SK-N-SH (cell line): ENCODE data around the gene EHMT2. TPM values are rescaled to one million over a fixed set of nuclear protein-coding genes. Genes with fewer than 3 reads are reported as not detected.

Experiments
- CTCF ChIA-PET: fragments of 300-600, 350-600 bp; formaldehyde crosslinking; extraction: SDS; loops from one replicate; lab custom pipeline; 2021; lab: Yijun Ruan, JAX
- POLR2A ChIA-PET: fragments of 350-600 bp; sonication (Branson Sonifier 250); formaldehyde crosslinking; extraction: SDS; loops from one replicate; lab custom pipeline; 2020; ENCODE audit warnings: antibody characterized with exemption, inconsistent platforms; lab: Yijun Ruan, JAX
- DNase-seq: peaks from one replicate; pipeline ENCODE4 v3.0.0; 2012
- H2AFZ ChIP-seq: fragments of 200-600 bp; sonication (generic); 2 replicates; pipeline ENCODE4 v1.8.1; 2016; ENCODE audit warnings: antibody characterized with exemption, mild to moderate bottlenecking, low read depth
- H3F3A ChIP-seq: fragments of 200-600 bp; sonication (generic); replicated peaks from 2 replicates; pipeline ENCODE3; 2016; ENCODE audit warnings: antibody characterized with exemption, mild to moderate bottlenecking; ENCODE audit not compliant: insufficient read depth
- H3K27ac ChIP-seq, 2 experiments: fragments of 200-500 bp in 1 of 2; fragments of 200-600 bp in 1 of 2; sonication (Bioruptor generic) in 1 of 2; sonication (generic), shearing (Covaris generic) in 1 of 2; 2 replicates each; pipeline versions ENCODE4 v1.5.1 to v1.6.1; 2014 to 2016; ENCODE audit warnings: low read depth in 2 of 2, inconsistent platforms in 1 of 2, low read length in 1 of 2, mild to moderate bottlenecking in 1 of 2, mixed read lengths in 1 of 2
- H3K27me3 ChIP-seq: fragments of 200-600 bp; sonication (generic), shearing (Covaris generic); 2 replicates; pipeline ENCODE4 v1.6.1; 2016; ENCODE audit warnings: mixed run types; ENCODE audit not compliant: insufficient read depth
- H3K36me3 ChIP-seq, 2 experiments: fragments of 200-500 bp in 1 of 2; fragments of 200-600 bp in 1 of 2; sonication (Bioruptor generic) in 1 of 2; sonication (generic) in 1 of 2; replicated peaks in 1 of 2; 2 replicates each; pipeline versions ENCODE3 to v1.5.1; 2014 to 2016; ENCODE audit warnings: low read length in 1 of 2, mild to moderate bottlenecking in 1 of 2; ENCODE audit not compliant: insufficient read depth in 2 of 2, control insufficient read depth in 1 of 2
- H3K4me1 ChIP-seq, 2 experiments: fragments of 200-500 bp in 1 of 2; fragments of 200-600 bp in 1 of 2; sonication (Bioruptor generic) in 1 of 2; sonication (generic), shearing (Covaris generic) in 1 of 2; 2 replicates each; pipeline versions ENCODE4 v1.5.1 to v1.6.1; 2014 to 2016; ENCODE audit warnings: low read depth in 1 of 2, low read length in 1 of 2, mixed run types in 1 of 2; ENCODE audit not compliant: insufficient read depth in 2 of 2, control insufficient read depth in 1 of 2
- H3K4me2 ChIP-seq: fragments of 200-600 bp; sonication (generic), shearing (Covaris generic); 2 replicates; pipeline ENCODE4 v1.6.1; 2017; ENCODE audit warnings: mixed run types
- H3K4me3 ChIP-seq, 2 experiments: fragments of 200-500 bp in 1 of 2; fragments of 200-600 bp in 1 of 2; sonication (Bioruptor generic) in 1 of 2; sonication (generic), shearing (Covaris generic) in 1 of 2; 2 replicates each; pipeline versions ENCODE4 v1.5.1 to v1.8.1; 2014 to 2016; ENCODE audit warnings: low read depth in 2 of 2, inconsistent platforms in 1 of 2, low read length in 1 of 2, mild to moderate bottlenecking in 1 of 2, mixed read lengths in 1 of 2, moderate library complexity in 1 of 2
- H3K79me2 ChIP-seq: fragments of 200-600 bp; sonication (generic); 2 replicates; pipeline ENCODE4 v1.8.1; 2017; ENCODE audit warnings: mild to moderate bottlenecking; ENCODE audit not compliant: insufficient read depth
- H3K9ac ChIP-seq: fragments of 200-600 bp; sonication (generic); 2 replicates; pipeline ENCODE4 v1.6.1; 2017; ENCODE audit warnings: mixed run types
- H3K9me2 ChIP-seq: fragments of 200-600 bp; sonication (generic); 2 replicates; pipeline ENCODE4 v1.6.1; 2017; ENCODE audit warnings: mixed run types
- H3K9me3 ChIP-seq: fragments of 200-600 bp; sonication (generic); 2 replicates; pipeline ENCODE4 v1.6.1; 2017; ENCODE audit warnings: mixed run types, mild to moderate bottlenecking, moderate library complexity
- H4K20me1 ChIP-seq: fragments of 200-600 bp; sonication (generic); 2 replicates; pipeline ENCODE4 v1.6.1; 2017; ENCODE audit warnings: mild to moderate bottlenecking, mixed run types; ENCODE audit not compliant: insufficient read depth
- CHD2 ChIP-seq: fragments of 150-350 bp; IDR thresholded peaks from 2 replicates; pipeline ENCODE4 v1.6.1; 2018; ENCODE audit warnings: low read length; ENCODE audit not compliant: partially characterized antibody
- EP300 ChIP-seq, 2 experiments: IDR thresholded peaks; 2 replicates each; pipeline versions ENCODE4 v1.4.0 to v1.6.1; 2012; ENCODE audit warnings: borderline replicate concordance in 1 of 2, low read depth in 1 of 2, low read length in 1 of 2
- FOXJ3 ChIP-seq: sonication (generic); formaldehyde crosslinking; IDR thresholded peaks from 2 replicates; pipeline ENCODE4 v1.5.1; 2020; ENCODE audit warnings: mild to moderate bottlenecking, missing genetic modification reagents
- FOXM1 ChIP-seq: IDR thresholded peaks from 2 replicates; pipeline ENCODE4 v1.4.0; 2012; ENCODE audit warnings: low read depth, mild to moderate bottlenecking
- GATA2 ChIP-seq: sonication (generic); formaldehyde crosslinking; IDR thresholded peaks from 2 replicates; pipeline ENCODE4 v1.5.0; 2020; ENCODE audit warnings: mild to moderate bottlenecking, missing genetic modification reagents
- IRF3 ChIP-seq: fragments of 150-350 bp; IDR thresholded peaks from 2 replicates; pipeline ENCODE4 v1.6.1; 2016; ENCODE audit warnings: mild to moderate bottlenecking, low read depth, low read length
- JUND ChIP-seq: IDR thresholded peaks from 2 replicates; pipeline ENCODE4 v1.4.0; 2012
- MEF2A ChIP-seq: IDR thresholded peaks from 2 replicates; pipeline ENCODE4 v1.4.0; 2012; ENCODE audit warnings: low read depth, borderline replicate concordance
- MXI1 ChIP-seq: IDR thresholded peaks from 2 replicates; pipeline ENCODE4 v1.6.1; 2012; ENCODE audit warnings: mild to moderate bottlenecking, low read depth, low read length, improper control_type of control experiment
- NFIC ChIP-seq: IDR thresholded peaks from 2 replicates; pipeline ENCODE4 v1.4.0; 2012; ENCODE audit warnings: borderline replicate concordance
- NRF1 ChIP-seq: IDR thresholded peaks from 2 replicates; pipeline ENCODE4 v1.6.1; 2012; ENCODE audit warnings: low read depth, mild to moderate bottlenecking, low read length
- PBX3 ChIP-seq: IDR thresholded peaks from 2 replicates; pipeline ENCODE4; 2012
- POLR2AphosphoS5 ChIP-seq: IDR thresholded peaks from 2 replicates; pipeline ENCODE4 v1.6.1; 2012; ENCODE audit warnings: low read depth, low read length
- RCOR1 ChIP-seq: fragments of 150-350 bp; IDR thresholded peaks from 2 replicates; pipeline ENCODE4 v1.6.1; 2017; ENCODE audit warnings: antibody characterized with exemption, low read length
- REST ChIP-seq: IDR thresholded peaks from 2 replicates; pipeline ENCODE4 v1.6.1; 2012; ENCODE audit warnings: mild to moderate bottlenecking, low read depth, low read length, moderate library complexity
- SMC3 ChIP-seq: IDR thresholded peaks from 2 replicates; pipeline ENCODE4 v1.6.1; 2012; ENCODE audit warnings: low read depth, low read length, improper control_type of control experiment
- TAF1 ChIP-seq: IDR thresholded peaks from 2 replicates; pipeline ENCODE4 v1.6.1; 2012; ENCODE audit warnings: low read depth, mild to moderate bottlenecking, low read length, moderate library complexity, borderline replicate concordance
- TCF12 ChIP-seq: IDR thresholded peaks from 2 replicates; pipeline ENCODE4 v1.4.0; 2012
- USF2 ChIP-seq: fragments of 150-350 bp; IDR thresholded peaks from 2 replicates; pipeline ENCODE4 v1.6.1; 2017; ENCODE audit warnings: antibody characterized with exemption, low read length, low read depth, borderline replicate concordance
- YY1 ChIP-seq: IDR thresholded peaks from 2 replicates; pipeline ENCODE4 v1.4.0; 2012; ENCODE audit warnings: low read depth, mild to moderate bottlenecking
- WGBS: methylation state at CpG from one replicate; pipeline ENCODE4 v1.1.6; 2017; ENCODE audit warnings: low lambda C conversion rate; 5-methylcytosine and 5-hydroxymethylcytosine counted together
- polyA plus RNA-seq, 3 experiments: library from polyadenylated mRNA; depleted of rRNA; stranded (reverse); fragments of >200 nt; gene quantifications; 2 replicates each; pipeline ENCODE4 v1.2.3, GENCODE V29; 2012

The EHMT2 gene
- polyA plus RNA-seq, 1 of the 3 experiments (the other 2 are of a cell fraction), result 72.0 TPM

- Histone ChIP-seq H3F3A (peaks cover 9% of the 10 kb centered on the region), H3K79me2 (no peaks in the 10 kb centered on the region), H2AFZ (no peak overlapping the region), H3K27me3 (no peaks in the 10 kb centered on the region), H3K9ac (no peak overlapping the region), H3K4me3 (no peak overlapping the region), H3K27ac (no peak overlapping the region), H3K36me3 (peaks cover 27 to 69% of the 10 kb centered on the region in 2 experiments), H3K9me2 (no peaks in the 10 kb centered on the region), H4K20me1 (no peaks in the 10 kb centered on the region), H3K9me3 (no peaks in the 10 kb centered on the region), H3K4me2 (no peak overlapping the region), H3K4me1 (no peaks in the 10 kb centered on the region)
- 93% methylated on average over 13 of the region's 18 CpGs for WGBS
- TF ChIP-seq POLR2AphosphoS5, result no peak
- TF ChIP-seq PBX3, result no peak
- no peak for TF ChIP-seq NFIC
- no peak for TF ChIP-seq YY1
- TF ChIP-seq EP300 (IDR thresholded peaks at IDR 0.05; ENCODE audit: borderline replicate concordance in 1 of 2, low read depth in 1 of 2, low read length in 1 of 2), result no peak
- no peak for TF ChIP-seq TAF1
- no peak for TF ChIP-seq RCOR1
- TF ChIP-seq USF2, result no peak
- ChIA-PET CTCF (interaction anchor here (1.0 to 1.2 kb wide), 2 partner anchors 10 to 23 kb away, joined by 3 to 4 read pairs; no protein-coding TSS in a partner anchor), POLR2A (interaction anchor here (1.1 kb wide), 1 partner anchor 24 kb away, joined by 3 read pairs; the partner anchor contains the start of gene NEU1)
- peak; percentile 11 for DNase-seq
Measured at GRCh38 chr6:31886541-31886991, 10.9 kb downstream of the EHMT2 start.

GRCh38 chr6:31884528-31885035 lies 12.9 kb downstream of the EHMT2 start:
- Histone ChIP-seq H2AFZ (no peak overlapping the region), H3F3A (peaks cover 5% of the 10 kb centered on the region), H3K9me3 (no peaks in the 10 kb centered on the region), H3K27ac (no peak overlapping the region), H3K36me3 (peaks cover 16 to 80% of the 10 kb centered on the region in 2 experiments), H3K4me3 (no peak overlapping the region), H3K27me3 (no peaks in the 10 kb centered on the region), H3K4me2 (no peak overlapping the region), H4K20me1 (no peaks in the 10 kb centered on the region), H3K9me2 (no peaks in the 10 kb centered on the region), H3K79me2 (no peaks in the 10 kb centered on the region), H3K4me1 (no peaks in the 10 kb centered on the region), H3K9ac (no peak overlapping the region)
- ChIA-PET POLR2A (interaction anchor here (1.1 kb wide), 1 partner anchor 18 kb away, joined by 3 read pairs; no protein-coding TSS in a partner anchor), CTCF (interaction anchor here (1.0 kb wide), 1 partner anchor 9 kb away, joined by 3 read pairs; no protein-coding TSS in a partner anchor)
- DNase-seq, result peak; percentile 14
- WGBS, result 93% methylated on average over 12 of the region's 22 CpGs
- TF ChIP-seq IRF3 (no peak), TCF12 (no peak), NRF1 (no peak), SMC3 (no peak), PBX3 (no peak), POLR2AphosphoS5 (no peak), TAF1 (no peak), GATA2 (CRISPR knock-in tag) (no peak), FOXM1 (no peak), JUND (no peak), MXI1 (no peak), REST (no peak), FOXJ3 (CRISPR knock-in tag) (no peak), CHD2 (no peak), MEF2A (no peak)
